Activated CD8-positive, alpha-beta memory T cell treated with anti-CD3 and anti-CD28 coated beads, Interleukin-2, amount 50 U/mL, for 24 hours (primary cell): ENCODE results near the gene GPR31.

Experiments used
- DNase-seq: peaks from one replicate; pipeline ENCODE4 v3.0.0-alpha.2; 2020; ENCODE audit errors: extremely low read depth

GPR31 gene

GRCh38 chr6:167139761-167140160 is 18.0 kb downstream of the GPR31 start:
- no peak for DNase-seq

GRCh38 chr6:167137881-167138280 is 19.9 kb downstream of the GPR31 start:
- DNase-seq = no peak

GRCh38 chr6:167137081-167137480 is 20.7 kb downstream of the GPR31 start:
- DNase-seq = no peak

- DNase-seq = no peak
These were observed 21.4 kb downstream of the GPR31 start for GRCh38 chr6:167136376-167136775.

GRCh38 chr6:167134448-167135328 is 23.1 kb downstream of the GPR31 start:
- DNase-seq = no peak

DNA sequence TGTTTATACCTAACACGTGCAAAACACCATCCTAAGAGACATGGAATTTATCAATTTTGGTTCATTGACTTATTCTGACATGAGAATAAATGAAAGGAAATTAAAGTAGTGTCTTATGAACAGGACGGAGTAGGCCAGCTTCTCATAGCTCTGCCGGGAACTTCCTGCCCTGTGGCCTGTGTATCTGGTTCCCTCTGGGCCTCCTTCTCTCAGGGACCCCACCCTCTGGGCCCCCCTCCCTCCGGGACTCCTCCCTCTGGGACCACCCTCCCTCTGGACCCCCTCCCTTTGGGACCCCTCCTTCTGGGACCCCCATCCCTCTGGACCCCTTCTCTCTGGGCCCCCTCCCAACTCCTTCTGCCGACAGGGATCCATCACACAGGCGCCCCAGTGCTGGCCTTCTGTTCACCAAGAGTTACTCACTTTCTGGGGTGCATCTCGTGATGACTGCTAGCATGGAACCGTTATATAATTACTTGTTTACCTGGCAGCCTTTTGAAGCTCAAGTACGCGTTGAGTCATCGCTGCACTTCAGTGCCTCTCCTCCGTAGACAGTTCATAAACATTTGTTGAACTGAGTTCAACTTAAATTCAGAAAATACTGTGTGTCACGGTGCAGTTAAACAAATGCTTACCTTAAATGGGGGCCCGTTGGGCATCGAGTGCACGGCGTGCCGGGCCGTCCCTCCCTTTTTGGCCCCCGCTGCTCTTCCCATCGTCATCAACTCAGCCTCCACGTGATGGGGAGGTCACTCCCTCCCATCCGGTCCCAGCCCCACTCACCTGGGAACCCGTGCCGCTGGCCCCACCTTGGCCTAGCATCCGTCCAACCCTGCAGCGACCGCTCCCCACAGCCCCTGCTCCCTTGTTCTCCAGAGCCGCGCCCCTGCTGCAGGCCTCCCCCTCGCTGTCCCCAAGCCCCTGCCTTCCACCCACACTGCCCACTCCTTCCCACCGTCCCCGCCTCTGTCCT is 26.8 kb downstream of the GPR31 start:
- DNase-seq = no peak

GRCh38 chr6:167130008-167130677 is 27.6 kb downstream of the GPR31 start:
- no peak for DNase-seq

DNA sequence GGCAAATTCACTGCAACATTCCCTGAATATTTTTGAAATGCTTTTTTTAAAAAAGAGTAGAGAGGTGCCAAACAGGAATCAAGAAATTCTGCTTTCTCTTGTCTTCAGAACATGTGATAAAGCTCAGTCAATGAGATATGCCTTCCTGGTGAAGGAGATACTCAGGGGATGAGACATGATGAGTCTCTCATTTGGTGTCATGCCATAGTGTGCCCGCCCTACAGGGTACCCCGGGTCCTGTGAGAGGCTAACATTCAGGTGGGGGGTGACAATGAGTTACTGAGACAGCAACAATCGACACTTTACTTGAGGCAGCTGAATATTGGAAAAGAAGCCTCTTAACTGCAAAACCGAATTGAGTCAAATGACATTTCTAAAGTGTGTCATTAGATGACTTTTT is 28.2 kb downstream of the GPR31 start:
- no peak for DNase-seq

- no peak for DNase-seq
These were observed 28.6 kb downstream of the GPR31 start for GRCh38 chr6:167129159-167129558.

DNA sequence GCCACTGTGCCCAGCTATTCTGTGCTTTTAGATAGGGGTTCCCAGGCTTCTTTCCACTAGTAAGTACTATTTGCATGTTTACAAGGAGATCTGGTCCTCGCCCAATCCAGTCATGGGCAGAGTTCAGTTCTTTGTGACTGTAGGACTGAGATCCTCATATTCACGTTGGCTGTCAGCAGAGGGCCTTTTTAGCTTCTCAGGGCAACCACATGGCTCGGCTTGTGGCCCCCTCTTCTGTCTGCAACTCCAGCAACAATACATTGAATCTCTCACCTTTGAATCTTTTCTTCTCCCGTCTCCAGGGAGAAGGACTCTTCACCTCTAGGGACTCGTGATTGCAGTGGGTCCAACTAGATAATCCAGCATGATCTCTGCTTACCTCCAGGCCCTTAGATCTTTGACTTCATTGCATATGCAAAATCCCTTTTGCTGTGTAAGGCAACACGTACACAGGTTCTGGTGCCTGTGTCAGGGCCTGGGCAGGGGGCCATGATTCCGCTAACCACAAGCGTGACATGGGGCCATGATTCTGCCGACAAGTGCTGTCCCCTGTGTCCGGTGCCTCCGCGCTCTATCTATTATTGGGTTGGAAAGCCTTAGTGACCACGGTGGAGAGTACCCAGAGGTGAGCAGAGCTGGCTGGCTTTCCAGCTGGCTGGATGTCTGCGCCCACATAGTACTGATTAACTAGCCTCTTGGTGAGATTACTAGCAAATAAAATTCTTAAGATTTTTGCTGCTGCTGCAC is 29.8 kb downstream of the GPR31 start:
- no peak for DNase-seq

DNA sequence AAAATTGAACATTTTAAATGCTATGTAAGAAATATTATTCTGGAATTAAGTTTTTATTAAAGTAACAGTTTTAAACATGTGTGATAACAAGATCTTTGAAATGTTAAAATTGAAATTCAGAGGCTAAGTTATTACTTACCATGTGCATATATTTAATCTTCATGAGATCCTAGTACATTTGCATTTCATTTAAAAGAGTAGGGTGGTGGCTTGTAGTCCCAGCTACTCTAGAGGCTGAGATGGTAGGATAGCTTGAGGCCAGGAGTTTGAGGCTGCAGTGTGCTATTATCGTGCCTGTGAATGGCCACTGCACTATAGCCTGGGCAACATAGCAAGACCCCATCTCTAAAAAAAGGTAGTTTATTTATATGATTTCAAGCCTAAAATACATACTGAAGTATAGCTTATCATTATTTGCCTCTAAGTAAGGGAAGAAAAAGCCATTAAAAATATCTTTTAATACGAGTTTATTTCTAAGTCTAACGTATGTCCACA is 31.9 kb downstream of the GPR31 start:
- DNase-seq = no peak

- no peak for DNase-seq
These were observed 32.4 kb downstream of the GPR31 start for GRCh38 chr6:167125410-167125809.

GRCh38 chr6:167124753-167125152 is 33.0 kb downstream of the GPR31 start:
- DNase-seq = no peak

DNA sequence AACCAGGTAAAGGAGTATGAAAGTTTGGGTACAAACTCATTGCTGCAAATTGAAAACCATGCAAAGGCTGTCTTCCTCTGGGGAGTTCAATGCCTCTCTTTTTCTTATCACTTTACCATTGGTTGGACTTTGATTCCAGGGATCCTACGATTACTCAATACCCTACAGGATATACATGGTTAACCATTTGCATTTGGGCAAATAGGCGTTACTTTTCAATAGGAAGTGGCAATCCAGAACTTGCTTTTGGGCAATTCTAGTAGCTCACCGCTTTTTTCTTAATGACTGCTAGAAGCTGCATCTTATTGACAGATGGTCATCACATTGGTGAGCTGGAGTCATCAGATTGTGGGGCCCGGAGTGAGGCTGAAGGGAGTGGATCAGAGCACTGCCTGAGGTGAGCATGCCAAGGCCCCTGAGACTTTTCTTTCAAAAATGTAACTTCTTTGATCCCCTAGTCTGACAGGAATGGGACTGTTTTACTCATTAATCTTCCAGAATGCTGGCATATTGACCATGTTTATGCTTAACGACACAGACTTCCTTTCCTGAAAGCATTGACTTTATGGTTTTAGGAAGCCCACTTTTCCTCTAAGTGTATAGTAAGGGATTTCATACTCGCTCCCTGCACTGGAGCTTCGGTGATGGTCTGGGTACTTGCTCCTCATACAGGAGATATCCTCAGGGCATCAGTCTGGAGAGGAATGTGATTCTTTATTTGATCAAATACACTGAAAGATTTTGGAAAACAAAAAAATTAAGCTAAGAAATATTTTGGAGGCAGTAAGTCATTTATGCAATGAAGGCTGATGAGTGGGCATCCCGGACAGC is 34.7 kb downstream of the GPR31 start, which contains the start of gene CCR6:
CCR6 (plus strand) TSS at position 270 of the 831 bp plus-strand sequence. CDS start 13,039 bp downstream, outside the sequence.
- DNase-seq = no peak

DNA sequence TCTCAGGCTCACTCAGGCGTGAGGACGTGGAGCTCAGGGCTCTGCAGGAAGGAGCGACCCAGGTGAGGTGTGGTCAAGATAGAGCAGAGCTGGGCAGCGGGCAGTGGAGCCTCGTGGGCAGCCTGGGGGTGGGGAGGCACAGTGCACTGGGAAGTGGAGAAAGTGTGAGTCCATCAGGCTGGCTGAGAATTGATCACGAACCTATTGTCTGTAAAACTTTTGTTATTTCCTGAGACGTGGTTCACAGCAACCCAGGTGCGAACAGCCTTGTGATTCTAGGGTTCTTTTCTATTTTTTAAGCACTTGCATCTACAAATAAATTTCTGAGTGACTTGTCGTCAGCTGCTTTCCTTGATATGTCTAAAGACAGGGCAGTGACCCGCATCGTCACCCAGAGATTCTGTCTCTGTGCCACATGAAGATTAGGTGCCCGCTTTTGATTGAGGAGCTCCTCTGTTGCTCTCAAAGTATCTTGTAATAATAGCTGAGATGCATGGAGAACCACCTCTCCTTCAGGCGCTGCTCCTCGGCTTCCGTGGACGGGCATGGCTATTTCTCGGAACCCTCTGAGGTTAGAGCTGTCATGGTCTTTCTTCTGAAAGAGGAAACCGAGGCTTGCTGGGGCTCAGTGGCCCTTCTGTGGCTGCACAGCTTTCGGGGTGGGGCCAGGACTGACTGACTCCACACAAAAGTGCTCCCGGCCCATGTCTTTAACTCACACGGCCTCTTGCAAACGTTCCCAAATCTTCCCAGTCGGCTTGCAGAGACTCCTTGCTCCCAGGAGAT is 35.5 kb downstream of the GPR31 start:
- DNase-seq = no peak

- no peak for DNase-seq
These were observed 36.4 kb downstream of the GPR31 start for GRCh38 chr6:167121335-167121841.

- no peak for DNase-seq
These were observed 37.2 kb downstream of the GPR31 start for GRCh38 chr6:167120583-167120903.

DNA sequence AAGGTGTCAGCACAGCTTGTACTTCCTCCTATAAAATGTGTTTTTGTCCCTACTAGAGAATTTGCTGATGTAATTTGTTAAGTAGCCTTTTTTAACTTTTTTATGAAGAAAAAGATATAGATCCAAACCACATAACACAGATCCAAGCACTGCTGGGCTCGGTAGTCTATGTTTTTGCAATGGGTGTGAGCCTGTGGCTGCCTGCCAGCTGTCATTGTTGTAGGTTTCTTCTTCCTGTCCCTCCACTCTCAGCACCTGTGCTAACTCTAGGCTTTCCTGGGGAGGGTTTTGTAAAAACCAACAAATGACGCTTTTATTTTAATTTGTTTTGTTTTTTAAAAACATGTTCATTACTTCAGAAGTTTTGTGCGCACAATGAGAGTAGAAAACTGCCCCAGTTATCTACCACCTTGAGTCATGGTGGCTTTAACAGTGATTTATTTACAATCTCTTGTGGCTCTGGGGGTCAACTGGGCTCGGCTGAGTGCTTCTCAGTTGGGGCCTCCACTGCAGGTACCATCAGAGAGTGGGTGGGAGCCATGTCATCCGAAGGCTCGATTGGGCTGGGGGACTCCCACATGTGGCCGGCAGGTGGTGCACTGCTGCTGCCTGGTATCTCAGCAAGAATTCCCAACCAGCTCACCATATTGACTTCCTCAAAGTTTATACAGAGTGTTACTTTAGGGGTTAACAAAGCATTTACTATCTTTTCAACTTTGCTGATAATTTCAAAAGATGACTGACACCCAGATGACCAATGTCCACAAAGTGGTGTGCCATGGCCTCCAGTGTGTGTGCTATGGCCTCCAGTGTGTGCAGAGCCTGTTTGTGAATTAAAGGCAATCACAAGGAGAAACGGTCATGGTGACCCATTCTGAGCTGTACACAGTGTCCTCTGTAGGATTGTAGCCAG is 37.9 kb downstream of the GPR31 start:
- no peak for DNase-seq
